HG02759 (cell line): ENCODE data around the gene EAF1.
"Not testable (repeated sequence)": the region's sequence is repeated elsewhere in the genome, so short reads cannot be mapped to it uniquely, and the experiment has no call there.

Experiments
- ATAC-seq: cut with Tn5 transposase; IDR thresholded peaks from one replicate; pipeline ENCODE4 v1.9.1; 2021; ENCODE audit warnings: mild to moderate bottlenecking, moderate library complexity; ENCODE audit not compliant: unreplicated experiment

The EAF1 gene

GRCh38 chr3:15451216-15452113 lies 24.1 kb downstream of the EAF1 start:
- no peak for ATAC-seq

GRCh38 chr3:15452156-15452555 lies 24.8 kb downstream of the EAF1 start:
- ATAC-seq: no peak

GRCh38 chr3:15452961-15453360 lies 25.6 kb downstream of the EAF1 start:
- ATAC-seq: no peak

GRCh38 chr3:15453501-15453900 lies 26.1 kb downstream of the EAF1 start:
- ATAC-seq: no peak

- no peak for ATAC-seq
Observed at GRCh38 chr3:15453991-15454625, 26.7 kb downstream of the EAF1 start.

- no peak for ATAC-seq
Observed at GRCh38 chr3:15454965-15455364, 27.6 kb downstream of the EAF1 start.

- no peak for ATAC-seq
Observed at GRCh38 chr3:15455756-15456155, 28.4 kb downstream of the EAF1 start.

DNA sequence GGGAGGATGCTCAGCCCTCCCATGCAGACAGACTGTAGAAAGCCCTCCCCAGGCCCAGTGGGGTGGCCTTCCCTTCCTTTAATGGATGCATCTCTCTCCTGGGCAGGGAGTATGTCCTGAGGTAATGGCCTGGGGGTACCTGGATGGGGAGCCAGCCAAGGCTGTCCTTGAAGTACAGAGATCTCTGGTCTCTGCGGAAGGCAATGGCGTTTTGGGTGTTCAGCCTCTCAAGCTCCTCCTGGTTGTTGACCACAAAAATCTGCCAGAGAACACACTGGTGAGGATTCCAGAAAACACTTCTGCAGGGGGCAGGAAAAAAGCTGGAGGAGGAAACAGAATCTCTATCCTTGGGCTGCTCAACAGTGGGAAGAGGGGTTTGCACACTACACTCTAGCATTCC lies 28.9 kb downstream of the EAF1 start:
- no peak for ATAC-seq

DNA sequence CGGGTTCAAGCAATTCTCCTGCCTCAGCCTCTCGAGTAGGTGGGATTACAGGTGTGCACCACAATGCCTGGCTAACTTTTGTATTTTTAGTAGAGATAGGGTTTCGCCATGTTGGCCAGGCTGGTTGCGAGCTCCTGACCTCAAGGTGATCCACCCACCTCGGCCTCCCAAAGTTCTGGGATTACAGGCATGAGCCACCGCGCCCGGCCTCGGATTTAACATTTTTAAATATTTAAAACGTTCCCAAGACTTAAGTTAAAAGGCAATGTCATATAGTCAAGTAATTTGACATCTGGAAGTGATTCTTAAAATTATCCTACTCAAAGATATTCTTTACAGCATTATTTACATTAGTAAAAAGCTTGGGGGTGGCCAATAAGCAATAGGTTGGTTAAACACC lies 29.5 kb downstream of the EAF1 start:
- not testable (repeated sequence) for ATAC-seq

DNA sequence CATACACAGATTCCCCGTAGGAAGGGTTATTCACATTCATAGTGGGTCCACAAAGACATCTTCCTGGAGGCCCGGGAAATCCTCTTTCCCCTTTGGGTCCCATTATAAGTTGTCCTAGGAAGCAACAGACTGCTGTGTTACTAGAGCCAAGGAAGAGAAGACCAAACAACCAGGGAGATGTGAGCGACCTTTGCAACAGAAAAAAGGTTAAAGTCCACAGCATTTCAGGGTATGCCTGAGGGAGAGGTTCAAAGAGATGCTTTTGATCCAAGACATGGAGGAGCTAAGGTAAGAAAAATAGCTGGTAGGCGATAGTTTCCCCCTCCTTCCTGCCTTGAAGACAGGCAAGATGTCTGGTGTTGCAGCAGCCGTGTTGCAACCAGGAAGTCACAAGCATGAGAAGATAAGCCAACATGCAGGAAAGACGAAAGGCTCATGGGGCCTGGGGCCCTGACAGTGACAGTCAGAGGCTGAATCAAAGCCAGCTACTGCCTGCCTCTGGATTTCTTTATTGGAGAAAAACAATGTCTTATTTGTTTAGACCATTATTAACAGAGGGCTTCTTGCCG lies 30.9 kb downstream of the EAF1 start:
- ATAC-seq: no peak

GRCh38 chr3:15460891-15461531 lies 33.6 kb downstream of the EAF1 start:
- no peak for ATAC-seq

DNA sequence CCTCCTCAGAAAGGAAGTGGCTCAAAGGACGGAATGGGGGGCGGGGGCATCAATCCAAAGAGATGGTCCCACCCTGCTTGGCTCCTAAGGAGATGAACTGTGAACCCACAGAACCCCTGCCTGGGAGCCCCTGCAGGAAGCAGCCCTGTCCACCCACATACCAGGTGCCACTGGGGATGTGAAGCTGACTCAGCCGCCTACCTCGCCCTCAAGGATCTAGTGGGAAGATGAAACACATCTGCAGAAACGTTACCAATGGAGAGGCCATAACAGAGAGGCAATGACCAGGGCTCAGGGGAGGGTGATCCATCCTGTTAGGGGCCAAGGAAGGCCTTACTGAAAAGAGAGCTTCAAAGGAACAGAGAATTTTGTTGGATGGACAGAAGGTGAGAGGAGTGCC lies 35.1 kb downstream of the EAF1 start:
- no peak for ATAC-seq

DNA sequence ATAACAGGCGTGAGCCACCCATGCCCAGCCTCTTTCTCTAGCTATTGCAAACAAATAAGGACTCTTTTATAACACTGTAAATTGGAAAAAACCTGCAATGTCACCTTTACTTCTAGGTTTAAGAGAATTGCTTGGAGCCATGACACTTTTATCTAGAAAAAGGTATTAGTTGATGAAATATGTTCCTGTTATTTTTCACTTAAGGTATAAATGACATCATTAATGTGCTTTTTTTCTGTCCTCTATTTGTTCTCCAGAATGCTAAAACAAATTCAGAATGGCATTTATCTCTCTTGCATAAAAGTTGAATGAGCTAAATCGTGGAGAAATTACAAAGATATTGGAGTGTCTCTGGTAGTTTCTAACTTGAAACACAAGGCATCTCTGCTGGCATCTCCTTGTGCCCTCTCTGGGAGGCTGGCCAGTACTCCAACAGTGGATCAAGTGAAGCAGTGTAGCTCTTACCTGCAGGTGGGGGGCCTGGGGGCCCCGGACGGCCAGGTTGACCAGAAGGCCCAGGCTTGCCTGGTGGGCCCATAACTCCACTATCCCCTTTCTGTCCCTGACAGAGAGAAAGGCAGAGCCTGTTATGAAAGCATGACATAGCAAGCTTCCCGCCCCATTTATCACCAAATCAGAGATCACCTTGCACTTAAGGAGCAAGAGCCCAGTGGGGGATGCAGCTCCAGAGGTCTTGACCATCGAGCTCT lies 38.6 kb downstream of the EAF1 start:
- no peak for ATAC-seq

GRCh38 chr3:15467227-15468181 lies 40.1 kb downstream of the EAF1 start:
- ATAC-seq: no peak

DNA sequence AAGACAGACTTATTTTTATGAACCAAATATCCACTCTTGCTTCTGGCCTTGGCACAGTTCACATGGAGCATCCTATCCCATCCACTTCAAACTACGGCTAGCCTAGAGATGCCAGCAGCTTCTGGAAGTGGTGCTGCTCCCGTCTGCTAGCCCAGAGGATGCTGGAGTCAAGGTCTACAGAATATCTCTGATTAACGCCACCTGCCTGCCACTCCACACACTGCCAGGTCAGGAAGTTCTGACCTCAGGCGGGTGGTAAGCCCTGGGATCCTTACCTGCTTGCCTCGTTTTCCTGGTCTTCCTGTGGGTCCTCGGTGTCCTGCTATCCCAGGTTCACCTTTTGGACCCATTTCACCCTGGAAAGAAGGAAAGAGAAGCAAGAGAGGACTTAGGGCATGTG lies 42.9 kb downstream of the EAF1 start:
- no peak for ATAC-seq

DNA sequence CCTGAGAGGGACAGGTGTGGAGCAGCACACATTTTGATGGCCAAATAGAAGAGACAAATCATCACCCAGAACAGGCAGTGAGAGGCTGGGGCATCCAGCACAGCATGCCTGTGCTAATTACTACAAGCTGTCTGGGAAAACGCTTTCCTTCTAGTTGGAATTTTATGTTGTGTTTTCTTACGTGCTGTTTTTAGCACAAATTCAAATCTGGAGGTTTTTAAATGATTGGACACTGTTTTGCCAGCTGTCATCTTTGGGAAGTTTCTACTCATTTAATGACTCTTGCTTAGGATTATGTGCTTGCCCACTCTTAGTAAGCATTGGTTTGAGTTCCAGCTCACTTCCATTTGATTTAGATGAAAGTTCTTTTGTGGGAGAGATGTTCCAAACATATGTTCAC lies 43.5 kb downstream of the EAF1 start:
- no peak for ATAC-seq

DNA sequence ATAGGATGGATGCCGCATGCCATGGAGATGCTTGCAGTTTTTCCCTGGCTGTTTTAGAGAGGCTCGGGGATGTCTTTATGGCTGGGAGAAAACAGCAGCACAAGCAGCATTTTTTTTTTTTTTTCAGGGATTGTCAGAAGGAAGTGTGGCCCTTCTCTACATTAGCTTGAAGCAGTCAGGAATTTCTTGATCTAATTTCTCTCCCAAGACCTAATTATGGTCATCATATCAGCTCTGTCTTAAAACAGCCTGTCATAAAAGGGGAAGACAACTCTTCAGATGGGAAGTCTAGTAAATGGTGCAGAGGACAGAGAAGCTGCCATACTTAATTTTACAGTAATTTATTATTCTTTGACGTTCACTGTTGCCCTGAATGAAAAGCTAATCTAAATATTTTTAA lies 44.5 kb downstream of the EAF1 start:
- ATAC-seq: no peak

DNA sequence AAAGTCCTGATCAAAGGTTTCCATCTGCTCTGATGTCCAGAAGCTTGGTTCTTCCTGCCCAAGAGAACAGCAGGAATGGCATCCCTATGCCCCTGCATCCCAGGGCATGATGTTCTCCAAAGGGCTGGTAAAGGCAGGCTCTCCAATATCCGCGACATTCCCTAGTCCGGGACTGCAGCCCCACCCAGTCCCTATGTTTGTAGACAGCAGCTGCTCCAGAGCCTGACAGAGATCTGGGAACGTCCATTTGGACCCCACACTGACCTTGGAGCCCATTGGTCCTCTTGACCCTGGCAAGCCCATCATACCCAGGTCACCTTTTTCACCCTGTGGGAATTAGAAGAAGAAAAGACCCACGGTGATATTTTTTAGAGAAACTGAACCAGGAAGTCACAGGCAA lies 47.8 kb downstream of the EAF1 start:
- ATAC-seq: no peak

DNA sequence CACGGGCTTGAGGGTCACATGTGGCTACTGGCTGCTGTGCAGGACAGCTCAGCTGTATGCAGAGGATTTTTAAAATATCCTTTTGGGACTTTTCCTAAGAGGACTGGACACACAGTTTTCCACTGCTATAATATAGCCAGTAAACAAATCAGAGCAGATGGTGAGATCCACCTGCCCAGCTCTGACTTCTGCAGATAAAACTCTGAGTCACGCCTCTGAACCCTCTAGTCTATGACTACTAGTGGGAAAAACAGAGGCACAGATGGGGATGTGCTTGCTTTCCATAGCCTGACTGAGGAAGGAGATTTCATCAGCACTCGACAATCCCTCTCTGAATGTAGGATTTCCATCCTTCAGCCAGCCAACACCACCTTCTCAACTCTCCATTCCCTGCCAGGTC lies 49.0 kb downstream of the EAF1 start:
- no peak for ATAC-seq
